HepG2 (cell line): ENCODE data around the gene TSHZ2. TPM values are rescaled to one million over a fixed set of nuclear protein-coding genes. Genes with fewer than 3 reads are reported as not detected.

ENCODE experiments used
- ATAC-seq: fragments of 200-7000 bp; cut with Tn5 transposase; 3 replicates; pipeline ENCODE4 v1.9.1; 2020; ENCODE audit warnings: mild to moderate bottlenecking, moderate library complexity
- BruUV-seq: library from RNA; stranded (reverse); fragments of 400-500 nt; replicated peaks from 2 replicates; lab custom pipeline; 2021; lab: Mats Ljungman, UMichigan
- CTCF ChIA-PET: fragments of 300-600 bp; formaldehyde crosslinking; extraction: SDS; loops from one replicate; lab custom pipeline; 2021; ENCODE audit warnings: low total read pairs, inconsistent platforms, low intra/inter-chr PET ratio; lab: Yijun Ruan, JAX
- POLR2A ChIA-PET: fragments of 350-600 bp; sonication (Branson Sonifier 250); formaldehyde crosslinking; loops from one replicate; lab custom pipeline; 2020; ENCODE audit warnings: antibody characterized with exemption, inconsistent platforms; lab: Yijun Ruan, JAX
- DNase-seq: peaks from one replicate; pipeline ENCODE4 v3.0.0-alpha.2; 2015; ENCODE audit warnings: low spot score
- FAIRE-seq: peaks from 3 replicates; lab custom pipeline; 2011; peaks lifted over from hg19 to GRCh38; lab: Jason Lieb, UNC
- H2AFZ ChIP-seq: one replicate; pipeline ENCODE4 v1.6.1; 2011; ENCODE audit warnings: low read length, inconsistent platforms
- H3K27ac ChIP-seq: fragments of 300-600 bp; 3 replicates; pipeline ENCODE4 v1.8.0; 2011; ENCODE audit warnings: mixed run types, mild to moderate bottlenecking, mixed read lengths, low read length, inconsistent platforms; ENCODE audit not compliant: insufficient read depth; ENCODE audit errors: extremely low read length
- H3K27me3 ChIP-seq, 2 experiments: fragments of 200-600 bp in 1 of 2; 2 replicates in 1 of 2; 3 replicates in 1 of 2; pipeline versions ENCODE4 v1.6.0 to v1.8.0; 2011; ENCODE audit warnings: low read length in 2 of 2, mild to moderate bottlenecking in 2 of 2, moderate library complexity in 2 of 2, inconsistent platforms in 1 of 2; ENCODE audit not compliant: insufficient read depth in 2 of 2, control insufficient read depth in 1 of 2
- H3K36me3 ChIP-seq, 2 experiments: fragments of 200-600 bp in 1 of 2; replicated peaks in 1 of 2; 2 replicates in 1 of 2; 3 replicates in 1 of 2; pipeline versions ENCODE4 v1.5.1 to v1.8.0; 2011; ENCODE audit warnings: low read length in 2 of 2, inconsistent platforms in 1 of 2; ENCODE audit not compliant: insufficient read depth in 2 of 2, control insufficient read depth in 1 of 2
- H3K4me1 ChIP-seq: 2 replicates; pipeline ENCODE4 v1.5.1; 2012; ENCODE audit warnings: low read length, inconsistent platforms; ENCODE audit not compliant: insufficient read depth
- H3K4me2 ChIP-seq: 2 replicates; pipeline ENCODE4 v1.6.0; 2011; ENCODE audit warnings: low read depth, low read length, inconsistent platforms
- H3K4me3 ChIP-seq, 3 experiments: fragments of 200-600 bp in 1 of 3; sonication (generic), shearing (Covaris generic) in 1 of 3; replicated peaks in 1 of 3; 2 replicates each; pipeline ENCODE4 v1.5.1; 2011 to 2016; ENCODE audit warnings: low read length in 3 of 3, inconsistent platforms in 2 of 3, low read depth in 2 of 3, mild to moderate bottlenecking in 2 of 3, control low read depth in 1 of 3, mixed read lengths in 1 of 3; ENCODE audit not compliant: insufficient read depth in 1 of 3
- H3K79me2 ChIP-seq: one replicate; pipeline ENCODE4 v1.6.1; 2011; ENCODE audit warnings: low read length, inconsistent platforms; ENCODE audit not compliant: insufficient read depth
- H3K9ac ChIP-seq: 2 replicates; pipeline ENCODE4 v1.6.0; 2011; ENCODE audit warnings: mild to moderate bottlenecking, low read depth, low read length, inconsistent platforms; ENCODE audit not compliant: insufficient read depth
- H3K9me3 ChIP-seq: 2 replicates; pipeline ENCODE4 v1.5.1; 2012; ENCODE audit warnings: mild to moderate bottlenecking, low read length
- H4K20me1 ChIP-seq: 2 replicates; pipeline ENCODE4 v1.6.0; 2011; ENCODE audit warnings: inconsistent platforms, mild to moderate bottlenecking, low read length, moderate library complexity; ENCODE audit not compliant: insufficient read depth
- FIP1L1 ChIP-seq: fragments of 200-400 bp; formaldehyde crosslinking; IDR thresholded peaks from 2 replicates; pipeline ENCODE4 v1.6.1; 2018; ENCODE audit warnings: low read depth, mild to moderate bottlenecking, low read length, moderate library complexity, borderline replicate concordance; ENCODE audit not compliant: insufficient read depth
- HDAC2 ChIP-seq: sonication (generic); formaldehyde crosslinking; IDR thresholded peaks from 2 replicates; pipeline ENCODE4 v1.4.0; 2020; ENCODE audit warnings: missing genetic modification reagents
- KLF12 ChIP-seq: sonication (generic); formaldehyde crosslinking; IDR thresholded peaks from 2 replicates; pipeline ENCODE4 v1.4.0; 2020; ENCODE audit warnings: missing genetic modification reagents, borderline replicate concordance
- MLLT10 ChIP-seq: sonication (generic); formaldehyde crosslinking; IDR thresholded peaks from 2 replicates; pipeline ENCODE4 v1.4.0; 2020; ENCODE audit warnings: missing genetic modification reagents
- MTA1 ChIP-seq: sonication (generic); formaldehyde crosslinking; IDR thresholded peaks from 2 replicates; pipeline ENCODE4 v1.4.0; 2020; ENCODE audit warnings: missing genetic modification reagents, mild to moderate bottlenecking, borderline replicate concordance
- POLR2AphosphoS2 ChIP-seq: IDR thresholded peaks from 2 replicates; pipeline ENCODE4 v1.6.1; 2011; ENCODE audit warnings: low read depth, low read length, improper control_type of control experiment
- RAD21 ChIP-seq: fragments of 450-650 bp; formaldehyde crosslinking; IDR thresholded peaks from 2 replicates; pipeline ENCODE4 v1.5.0; 2020; ENCODE audit warnings: mild to moderate bottlenecking
- RXRA ChIP-seq: sonication (generic); formaldehyde crosslinking; IDR thresholded peaks from 2 replicates; pipeline ENCODE4 v1.5.1; 2020; ENCODE audit warnings: missing genetic modification reagents
- TEAD2 ChIP-seq: sonication (generic); formaldehyde crosslinking; IDR thresholded peaks from 2 replicates; pipeline ENCODE4 v1.9.0; 2021; ENCODE audit warnings: missing genetic modification reagents
- ZNF138 ChIP-seq: sonication (generic); formaldehyde crosslinking; IDR thresholded peaks from 2 replicates; pipeline ENCODE4 v1.5.0; 2020; ENCODE audit warnings: mild to moderate bottlenecking, low read depth, missing genetic modification reagents
- ZNF562 ChIP-seq: sonication (generic); formaldehyde crosslinking; IDR thresholded peaks from 2 replicates; pipeline ENCODE4 v1.8.0; 2022; ENCODE audit warnings: missing genetic modification reagents, borderline replicate concordance
- ZNF746 ChIP-seq: sonication (generic); formaldehyde crosslinking; IDR thresholded peaks from 2 replicates; pipeline ENCODE4 v1.8.0; 2022; ENCODE audit warnings: mild to moderate bottlenecking, missing genetic modification reagents
- WGBS: methylation state at CpG from one replicate; pipeline ENCODE4 v1.1.6; 2017; ENCODE audit warnings: low lambda C conversion rate; 5-methylcytosine and 5-hydroxymethylcytosine counted together
- in situ Hi-C: cut with HindIII; loops from 2 replicates; pipeline ENCODE4 v1.10.0; 2017; ENCODE audit warnings: low pct_unique_long_range_greater_than_20kb; ENCODE audit not compliant: extremely low pct_ligation_motif_present
- intact Hi-C: fragments of 100-400 bp; cut with micrococcal nuclease; formaldehyde crosslinking; loops from one replicate; pipeline ENCODE4 v1.10.0; 2022; ENCODE audit not compliant: unreplicated experiment
- polyA plus RNA-seq, 8 experiments: library from polyadenylated mRNA; depleted of rRNA in 3 of 8; stranded (reverse) in 7 of 8; unstranded in 1 of 8; fragments of >200 nt; fragmentation: Illumina TruSeq in 4 of 8; extraction: Trizol in 4 of 8; gene quantifications; 2 replicates each; pipeline versions ENCODE4 v1.2.1 to v1.2.3, GENCODE V29; 2011 to 2016; ENCODE audit warnings: low read depth in 4 of 8, missing spikeins in 1 of 8, mixed read lengths in 1 of 8; ENCODE audit not compliant: insufficient read depth in 1 of 8
- total RNA-seq, 5 experiments: library from RNA; depleted of rRNA; stranded (reverse); fragments of >200 nt; fragmentation: Illumina TruSeq; extraction: Trizol; gene quantifications; 2 replicates each; pipeline ENCODE4 v1.2.3, GENCODE V29; 2016; ENCODE audit warnings: low read depth in 1 of 5
- TF ChIP-seq, protein P1 (sequence below): sonication (generic); formaldehyde crosslinking; IDR thresholded peaks from 2 replicates; pipeline ENCODE4 v1.9.0; 2022; ENCODE audit warnings: missing genetic modification reagents, mild to moderate bottlenecking, borderline replicate concordance
- TF ChIP-seq, protein P2 (sequence below): sonication (generic); formaldehyde crosslinking; IDR thresholded peaks from 2 replicates; pipeline ENCODE4 v1.4.0; 2020; ENCODE audit warnings: mild to moderate bottlenecking, missing genetic modification reagents
- TF ChIP-seq, protein P3 (sequence below): sonication (generic); formaldehyde crosslinking; IDR thresholded peaks from 2 replicates; pipeline ENCODE4 v1.9.0; 2022; ENCODE audit warnings: low read depth, missing genetic modification reagents

TSHZ2 gene
- total and polyA plus RNA-seq, 2 of the 13 experiments (the other 11 are each of a cell fraction or from before 2014, with no cell fraction given), result 0.01 TPM; not detected in 1

DNA sequence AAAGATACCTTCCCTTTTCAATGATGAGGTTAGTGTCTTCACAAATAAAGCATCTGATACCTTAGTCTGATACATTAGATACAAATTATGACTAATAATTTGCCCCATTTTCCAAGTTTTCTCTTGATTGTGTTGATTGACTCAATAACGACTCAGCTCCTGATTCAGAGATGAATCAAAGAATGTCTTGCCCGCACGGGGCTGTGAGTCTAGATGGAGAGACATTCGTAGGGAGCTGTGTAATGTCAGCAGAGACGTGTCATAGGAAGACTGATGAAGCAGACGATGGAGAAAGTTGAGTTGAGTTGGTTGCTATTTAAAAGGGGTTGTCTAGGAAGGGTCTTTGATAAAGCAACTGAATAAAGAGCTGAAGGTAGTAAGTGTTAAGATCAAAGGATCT lies 78.2 kb downstream of the TSHZ2 start:
- intact Hi-C loops (no loop called here), in situ Hi-C loops (no loop called here)
- no peaks in the 10 kb centered on the region for H3K4me1 ChIP-seq
- FAIRE-seq, result no peak
- ChIA-PET POLR2A (no interaction called here), CTCF (no interaction called here)
- H3K27me3 ChIP-seq, result no peaks in the 10 kb centered on the region
- no peaks in the 10 kb centered on the region for H4K20me1 ChIP-seq
- BruUV-seq, result no TSS peak
- no peak overlapping the region for H2AFZ ChIP-seq
- no peak overlapping the region for H3K4me3 ChIP-seq
- no peak overlapping the region for H3K4me2 ChIP-seq
- H3K36me3 ChIP-seq, result no peaks in the 10 kb centered on the region
- H3K9ac ChIP-seq, result no peak overlapping the region
- H3K27ac ChIP-seq, result no peak overlapping the region
- H3K79me2 ChIP-seq, result no peaks in the 10 kb centered on the region
- 14% methylated on average over 6 of the region's 6 CpGs for WGBS
- no peaks in the 10 kb centered on the region for H3K9me3 ChIP-seq
- no peak for ATAC-seq
- DNase-seq, result no peak
- TF ChIP-seq MLLT10 (CRISPR knock-in tag), result no peak
- no peak for TF ChIP-seq ZNF138 (CRISPR knock-in tag)
- TF ChIP-seq, protein P1, sequence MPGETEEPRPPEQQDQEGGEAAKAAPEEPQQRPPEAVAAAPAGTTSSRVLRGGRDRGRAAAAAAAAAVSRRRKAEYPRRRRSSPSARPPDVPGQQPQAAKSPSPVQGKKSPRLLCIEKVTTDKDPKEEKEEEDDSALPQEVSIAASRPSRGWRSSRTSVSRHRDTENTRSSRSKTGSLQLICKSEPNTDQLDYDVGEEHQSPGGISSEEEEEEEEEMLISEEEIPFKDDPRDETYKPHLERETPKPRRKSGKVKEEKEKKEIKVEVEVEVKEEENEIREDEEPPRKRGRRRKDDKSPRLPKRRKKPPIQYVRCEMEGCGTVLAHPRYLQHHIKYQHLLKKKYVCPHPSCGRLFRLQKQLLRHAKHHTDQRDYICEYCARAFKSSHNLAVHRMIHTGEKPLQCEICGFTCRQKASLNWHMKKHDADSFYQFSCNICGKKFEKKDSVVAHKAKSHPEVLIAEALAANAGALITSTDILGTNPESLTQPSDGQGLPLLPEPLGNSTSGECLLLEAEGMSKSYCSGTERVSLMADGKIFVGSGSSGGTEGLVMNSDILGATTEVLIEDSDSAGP (CRISPR knock-in tag), result no peak
- TF ChIP-seq, protein P2, sequence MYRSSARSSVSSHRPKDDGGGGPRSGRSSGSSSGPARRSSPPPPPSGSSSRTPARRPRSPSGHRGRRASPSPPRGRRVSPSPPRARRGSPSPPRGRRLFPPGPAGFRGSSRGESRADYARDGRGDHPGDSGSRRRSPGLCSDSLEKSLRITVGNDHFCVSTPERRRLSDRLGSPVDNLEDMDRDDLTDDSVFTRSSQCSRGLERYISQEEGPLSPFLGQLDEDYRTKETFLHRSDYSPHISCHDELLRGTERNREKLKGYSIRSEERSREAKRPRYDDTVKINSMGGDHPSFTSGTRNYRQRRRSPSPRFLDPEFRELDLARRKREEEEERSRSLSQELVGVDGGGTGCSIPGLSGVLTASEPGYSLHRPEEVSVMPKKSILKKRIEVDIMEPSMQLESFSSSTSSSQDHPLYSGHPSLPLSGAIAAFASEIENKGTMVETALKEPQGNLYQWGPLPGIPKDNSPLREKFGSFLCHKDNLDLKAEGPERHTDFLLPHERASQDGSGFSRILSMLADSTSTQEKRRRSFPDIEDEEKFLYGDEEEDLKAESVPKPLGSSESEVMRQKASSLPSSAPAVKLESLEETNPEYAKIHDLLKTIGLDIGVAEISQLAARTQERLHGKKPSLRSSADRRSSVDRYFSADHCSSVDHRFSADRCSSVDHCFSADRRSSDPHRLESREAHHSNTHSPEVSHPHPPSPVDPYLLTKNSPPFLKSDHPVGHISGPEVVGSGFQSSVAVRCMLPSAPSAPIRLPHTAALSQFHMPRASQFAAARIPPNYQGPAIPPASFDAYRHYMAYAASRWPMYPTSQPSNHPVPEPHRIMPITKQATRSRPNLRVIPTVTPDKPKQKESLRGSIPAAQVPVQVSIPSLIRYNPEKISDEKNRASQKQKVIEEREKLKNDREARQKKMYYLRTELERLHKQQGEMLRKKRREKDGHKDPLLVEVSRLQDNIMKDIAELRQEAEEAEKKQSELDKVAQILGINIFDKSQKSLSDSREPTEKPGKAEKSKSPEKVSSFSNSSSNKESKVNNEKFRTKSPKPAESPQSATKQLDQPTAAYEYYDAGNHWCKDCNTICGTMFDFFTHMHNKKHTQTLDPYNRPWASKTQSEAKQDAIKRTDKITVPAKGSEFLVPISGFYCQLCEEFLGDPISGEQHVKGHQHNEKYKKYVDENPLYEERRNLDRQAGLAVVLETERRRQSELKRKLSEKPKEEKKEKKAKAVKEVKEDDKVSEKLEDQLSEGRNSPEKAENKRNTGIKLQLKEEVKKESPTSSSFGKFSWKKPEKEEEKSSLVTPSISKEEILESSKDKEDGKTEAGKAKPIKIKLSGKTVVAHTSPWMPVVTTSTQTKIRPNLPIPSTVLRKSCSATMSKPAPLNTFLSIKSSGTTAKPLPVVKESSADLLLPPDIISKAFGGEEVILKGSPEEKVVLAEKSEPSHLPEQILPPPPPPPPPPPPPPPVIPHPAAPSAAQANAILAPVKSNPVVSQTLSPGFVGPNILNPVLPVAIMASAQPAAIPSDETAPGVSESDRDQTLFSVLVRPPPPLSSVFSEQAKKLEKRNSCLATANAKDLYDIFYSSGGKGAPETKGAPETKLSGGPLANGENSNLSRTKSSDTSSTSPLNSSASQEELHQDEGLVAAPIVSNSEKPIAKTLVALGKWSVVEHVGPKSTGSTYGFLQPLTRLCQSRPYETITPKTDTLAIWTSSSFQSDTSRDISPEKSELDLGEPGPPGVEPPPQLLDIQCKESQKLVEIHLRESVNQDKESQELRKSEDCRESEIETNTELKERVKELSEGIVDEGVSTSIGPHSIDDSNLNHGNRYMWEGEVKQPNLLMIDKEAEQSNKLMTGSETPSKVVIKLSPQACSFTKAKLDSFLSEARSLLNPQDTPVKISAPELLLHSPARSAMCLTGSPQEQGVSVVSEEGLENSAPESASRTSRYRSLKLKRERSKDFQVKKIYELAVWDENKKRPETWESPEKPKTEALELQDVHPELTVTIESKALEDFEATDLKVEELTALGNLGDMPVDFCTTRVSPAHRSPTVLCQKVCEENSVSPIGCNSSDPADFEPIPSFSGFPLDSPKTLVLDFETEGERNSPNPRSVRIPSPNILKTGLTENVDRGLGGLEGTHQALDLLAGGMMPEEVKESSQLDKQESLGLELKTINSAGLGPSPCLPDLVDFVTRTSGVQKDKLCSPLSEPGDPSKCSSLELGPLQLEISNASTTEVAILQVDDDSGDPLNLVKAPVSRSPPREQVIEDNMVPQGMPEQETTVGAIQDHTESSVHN (CRISPR knock-in tag), result no peak
- TF ChIP-seq HDAC2 (CRISPR knock-in tag), result no peak
- no peak for TF ChIP-seq POLR2AphosphoS2
- no peak for TF ChIP-seq KLF12 (CRISPR knock-in tag)
- no peak for TF ChIP-seq ZNF746 (CRISPR knock-in tag)
- no peak for TF ChIP-seq FIP1L1
- TF ChIP-seq ZNF562 (CRISPR knock-in tag), result no peak
- TF ChIP-seq RAD21 (CRISPR knock-in tag), result no peak
- TF ChIP-seq TEAD2 (CRISPR knock-in tag), result no peak
- no peak for TF ChIP-seq RXRA (CRISPR knock-in tag)
- TF ChIP-seq MTA1, result no peak
- TF ChIP-seq, protein P3, sequence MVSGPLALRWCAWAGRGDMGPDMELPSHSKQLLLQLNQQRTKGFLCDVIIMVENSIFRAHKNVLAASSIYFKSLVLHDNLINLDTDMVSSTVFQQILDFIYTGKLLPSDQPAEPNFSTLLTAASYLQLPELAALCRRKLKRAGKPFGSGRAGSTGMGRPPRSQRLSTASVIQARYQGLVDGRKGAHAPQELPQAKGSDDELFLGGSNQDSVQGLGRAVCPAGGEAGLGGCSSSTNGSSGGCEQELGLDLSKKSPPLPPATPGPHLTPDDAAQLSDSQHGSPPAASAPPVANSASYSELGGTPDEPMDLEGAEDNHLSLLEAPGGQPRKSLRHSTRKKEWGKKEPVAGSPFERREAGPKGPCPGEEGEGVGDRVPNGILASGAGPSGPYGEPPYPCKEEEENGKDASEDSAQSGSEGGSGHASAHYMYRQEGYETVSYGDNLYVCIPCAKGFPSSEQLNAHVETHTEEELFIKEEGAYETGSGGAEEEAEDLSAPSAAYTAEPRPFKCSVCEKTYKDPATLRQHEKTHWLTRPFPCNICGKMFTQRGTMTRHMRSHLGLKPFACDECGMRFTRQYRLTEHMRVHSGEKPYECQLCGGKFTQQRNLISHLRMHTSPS (CRISPR knock-in tag), result no peak
